ENCODE data around the gene C3orf18. TPM values are rescaled to one million over a fixed set of nuclear protein-coding genes. Genes with fewer than 3 reads are reported as not detected.
A peak's percentile ranks its signal among the peaks of the same experiment; 100 is the strongest.

Gene C3orf18
- total and polyA plus RNA-seq, 10 of the 15 experiments (the other 5 are each of a cell fraction or from before 2014, with no cell fraction given) = 0.06 to 3.2 (median 0.66) TPM

DNA sequence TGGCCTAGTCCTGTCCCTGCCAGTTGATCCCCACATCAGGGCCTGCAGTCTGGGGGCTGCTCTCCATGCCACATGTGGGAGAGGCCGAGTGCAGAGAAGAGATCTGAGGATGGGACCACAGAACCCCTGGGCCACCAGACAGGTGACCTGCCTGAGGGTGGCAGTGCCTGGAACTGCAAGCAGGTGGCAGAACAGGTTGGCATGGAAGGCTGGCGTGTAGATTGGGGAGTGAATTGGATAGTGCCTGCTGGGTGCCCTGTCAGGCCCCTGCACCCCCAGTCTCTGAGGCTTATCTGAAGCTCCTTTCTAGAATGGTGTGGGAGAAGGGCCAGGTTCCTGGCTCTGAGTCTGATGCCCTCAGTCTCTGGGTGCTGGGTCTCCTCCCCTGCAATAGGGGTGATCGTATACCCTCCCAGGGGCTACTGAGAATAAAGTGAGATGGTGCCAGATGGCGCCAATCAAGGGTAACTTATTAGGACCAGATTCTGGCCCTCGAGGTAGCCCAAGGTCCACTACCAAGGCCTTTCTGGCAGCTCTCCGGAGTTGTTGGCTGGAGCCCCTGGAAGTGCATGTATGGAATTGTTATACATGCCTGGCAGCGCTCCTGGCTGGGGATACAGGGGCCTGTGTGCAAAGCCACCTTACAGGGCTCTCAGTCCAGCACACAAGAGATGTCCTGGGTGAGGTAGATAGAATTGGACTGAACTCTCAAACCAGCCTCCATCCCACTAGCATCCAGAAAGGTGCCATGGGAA is 15.7 kb downstream of the C3orf18 start:
- 39% methylated on average over 7 of the region's 7 CpGs for WGBS (ENCODE audit: insufficient coverage, insufficient replicate concordance, low lambda C conversion rate, missing lambda C conversion rate)
- FAIRE-seq = no peak
- TF ChIP-seq, protein P1, sequence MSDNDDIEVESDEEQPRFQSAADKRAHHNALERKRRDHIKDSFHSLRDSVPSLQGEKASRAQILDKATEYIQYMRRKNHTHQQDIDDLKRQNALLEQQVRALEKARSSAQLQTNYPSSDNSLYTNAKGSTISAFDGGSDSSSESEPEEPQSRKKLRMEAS (IDR thresholded peaks at IDR 0.05; ENCODE audit: low read depth, low read length) = no peak
- no peak for TF ChIP-seq POLR2AphosphoS5 (IDR thresholded peaks at IDR 0.05; ENCODE audit: low read length)
- no peak for TF ChIP-seq NBN (IDR thresholded peaks at IDR 0.05)
- no peak for TF ChIP-seq CHD1 (IDR thresholded peaks at IDR 0.05; ENCODE audit: low read depth, low read length)
- TF ChIP-seq, protein P2, sequence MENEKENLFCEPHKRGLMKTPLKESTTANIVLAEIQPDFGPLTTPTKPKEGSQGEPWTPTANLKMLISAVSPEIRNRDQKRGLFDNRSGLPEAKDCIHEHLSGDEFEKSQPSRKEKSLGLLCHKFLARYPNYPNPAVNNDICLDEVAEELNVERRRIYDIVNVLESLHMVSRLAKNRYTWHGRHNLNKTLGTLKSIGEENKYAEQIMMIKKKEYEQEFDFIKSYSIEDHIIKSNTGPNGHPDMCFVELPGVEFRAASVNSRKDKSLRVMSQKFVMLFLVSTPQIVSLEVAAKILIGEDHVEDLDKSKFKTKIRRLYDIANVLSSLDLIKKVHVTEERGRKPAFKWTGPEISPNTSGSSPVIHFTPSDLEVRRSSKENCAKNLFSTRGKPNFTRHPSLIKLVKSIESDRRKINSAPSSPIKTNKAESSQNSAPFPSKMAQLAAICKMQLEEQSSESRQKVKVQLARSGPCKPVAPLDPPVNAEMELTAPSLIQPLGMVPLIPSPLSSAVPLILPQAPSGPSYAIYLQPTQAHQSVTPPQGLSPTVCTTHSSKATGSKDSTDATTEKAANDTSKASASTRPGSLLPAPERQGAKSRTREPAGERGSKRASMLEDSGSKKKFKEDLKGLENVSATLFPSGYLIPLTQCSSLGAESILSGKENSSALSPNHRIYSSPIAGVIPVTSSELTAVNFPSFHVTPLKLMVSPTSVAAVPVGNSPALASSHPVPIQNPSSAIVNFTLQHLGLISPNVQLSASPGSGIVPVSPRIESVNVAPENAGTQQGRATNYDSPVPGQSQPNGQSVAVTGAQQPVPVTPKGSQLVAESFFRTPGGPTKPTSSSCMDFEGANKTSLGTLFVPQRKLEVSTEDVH (IDR thresholded peaks at IDR 0.05; ENCODE audit: low read depth, partially characterized antibody) = no peak
- TF ChIP-seq TCF3 (IDR thresholded peaks at IDR 0.05; ENCODE audit: borderline replicate concordance, insufficient read depth, low read depth, low read length) = no peak
- TF ChIP-seq SUPT20H (IDR thresholded peaks at IDR 0.05; ENCODE audit: borderline replicate concordance, control insufficient read depth, low read depth, low read length) = no peak
- no peak for TF ChIP-seq RCOR1 (conservative IDR thresholded peaks at IDR 0.05; ENCODE audit: low read depth, low read length)
- TF ChIP-seq STAT1 (conservative IDR thresholded peaks at IDR 0.05) = no peak
- no peak for TF ChIP-seq ZBED1 (IDR thresholded peaks at IDR 0.05; ENCODE audit: borderline replicate concordance)
- no peak for TF ChIP-seq EGR1 (IDR thresholded peaks at IDR 0.05; ENCODE audit: borderline replicate concordance in 1 of 2, low read depth in 2 of 2, low read length in 2 of 2)
- no peak for TF ChIP-seq CBX3 (IDR thresholded peaks at IDR 0.05; ENCODE audit: borderline replicate concordance, low read depth)
- no peak for TF ChIP-seq PRDM15 (CRISPR knock-in tag; IDR thresholded peaks at IDR 0.05)
- no peak for TF ChIP-seq FOS (IDR thresholded peaks at IDR 0.05; ENCODE audit: borderline replicate concordance, extremely low read depth, insufficient read length)
- TF ChIP-seq KDM1A (IDR thresholded peaks at IDR 0.05; ENCODE audit: borderline replicate concordance) = no peak
- no peak for TF ChIP-seq BACH1 (IDR thresholded peaks at IDR 0.05; ENCODE audit: borderline replicate concordance)

More for the DNA sequence above, 15.7 kb downstream of the C3orf18 start:
- SMC1A ChIA-PET (ENCODE audit: uncharacterized antibody, unreplicated experiment) = interaction anchor here (1.3 kb wide), 1 partner anchor 12 kb away, joined by 3 read pairs; no protein-coding TSS in a partner anchor
- no peaks in the 10 kb centered on the region for H3K79me2 ChIP-seq (ENCODE audit: control insufficient read depth, insufficient read depth, low read length)
- POLR2A ChIA-PET = no interaction called here
- DNase-seq (ENCODE audit: low read depth, low spot score) (no peak), ATAC-seq (peak; percentile 19; the same call in 1 of the 3 replicates)
- BruUV-seq (replicated peaks) = no TSS peak
- in situ Hi-C loops (cut with MboI) (no loop called here), intact Hi-C loops (cut with micrococcal nuclease; ENCODE audit: unreplicated experiment) (no loop called here)
- H3K9ac ChIP-seq (ENCODE audit: control insufficient read depth, insufficient read depth, low read length) = no peak overlapping the region
- no peak overlapping the region for H3K27ac ChIP-seq (ENCODE audit: control insufficient read depth, insufficient read depth)
- H3K4me2 ChIP-seq (ENCODE audit: control insufficient read depth, insufficient read depth) = no peak overlapping the region
- H3K4me3 ChIP-seq = no peak overlapping the region
- CTCF ChIA-PET = interaction anchor here (1.2 to 1.8 kb wide), 6 partner anchors 9 to 204 kb away, joined by 3 to 11 read pairs (median 4); no protein-coding TSS in a partner anchor
- H2AFZ ChIP-seq (ENCODE audit: control insufficient read depth, low read depth, low read length) = no peak overlapping the region
- H3K36me3 ChIP-seq (ENCODE audit: control insufficient read depth in 2 of 2, insufficient read depth in 2 of 2, low read length in 1 of 2) = no peaks in the 10 kb centered on the region
- no peaks in the 10 kb centered on the region for H3K4me1 ChIP-seq (ENCODE audit: control insufficient read depth, insufficient read depth, low read length)
- H3K9me3 ChIP-seq (replicated peaks; ENCODE audit: control insufficient read depth, insufficient read depth, low read length) = no peaks in the 10 kb centered on the region
- RAD21 ChIA-PET (ENCODE audit: unreplicated experiment) = no interaction called here
- no peaks in the 10 kb centered on the region for H4K20me1 ChIP-seq (ENCODE audit: control insufficient read depth, insufficient read depth)
- H3K27me3 ChIP-seq (replicated peaks in 1 of 2; ENCODE audit: control insufficient read depth in 2 of 2, insufficient read depth in 2 of 2, low read length in 1 of 2) = no peaks in the 10 kb centered on the region; a peak in 1 of 4 replicates
